ENCODE results near the gene CERS6. TPM values are rescaled to one million over a fixed set of nuclear protein-coding genes. Genes with fewer than 3 reads are reported as not detected.

Gene CERS6
- total and polyA plus RNA-seq, 10 donors = 2.5 to 22.3 (median 12.8) TPM

DNA sequence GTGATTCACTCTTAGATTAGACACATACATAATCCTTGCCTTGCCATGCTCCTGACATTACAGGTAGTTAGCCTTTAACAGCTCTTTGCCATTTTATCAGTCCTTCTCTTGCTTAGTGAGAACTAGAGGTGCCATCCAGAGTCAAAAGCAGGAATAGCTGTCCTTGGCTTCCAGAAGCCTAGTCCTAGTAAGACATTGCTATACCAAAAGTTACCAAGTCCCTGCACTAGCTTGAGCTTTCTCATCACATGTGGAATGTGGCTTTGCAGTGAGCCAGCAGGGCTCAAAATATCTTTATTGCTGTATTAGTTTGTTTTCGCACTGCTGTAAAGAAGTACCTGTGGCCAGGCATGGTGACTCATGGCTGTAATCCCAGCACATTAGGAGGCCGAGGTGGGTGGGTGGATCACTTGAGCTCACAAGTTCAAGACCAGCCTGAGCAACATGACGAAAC is 241.6 kb downstream of the CERS6 start:
- Histone ChIP-seq H3K27ac (no peak overlapping the region), H3K36me3 (peaks cover 0 to 32% (median 0%) of the 10 kb centered on the region in 6 donors), H3K4me3 (no peak overlapping the region), H3K27me3 (replicated peaks in 1 of 7) (no peaks in the 10 kb centered on the region), H3K9me3 (no peaks in the 10 kb centered on the region), H3K4me1 (peaks cover 0 to 5% (median 0%) of the 10 kb centered on the region in 6 donors)
- intact Hi-C loops (cut with DNase I; ENCODE audit: low total_unique reads) = no loop called here
- TF ChIP-seq POLR2AphosphoS5 (IDR thresholded peaks at IDR 0.05) (no peak), POLR2A (IDR thresholded peaks at IDR 0.05) (no peak)
- TF ChIP-seq, protein P1, sequence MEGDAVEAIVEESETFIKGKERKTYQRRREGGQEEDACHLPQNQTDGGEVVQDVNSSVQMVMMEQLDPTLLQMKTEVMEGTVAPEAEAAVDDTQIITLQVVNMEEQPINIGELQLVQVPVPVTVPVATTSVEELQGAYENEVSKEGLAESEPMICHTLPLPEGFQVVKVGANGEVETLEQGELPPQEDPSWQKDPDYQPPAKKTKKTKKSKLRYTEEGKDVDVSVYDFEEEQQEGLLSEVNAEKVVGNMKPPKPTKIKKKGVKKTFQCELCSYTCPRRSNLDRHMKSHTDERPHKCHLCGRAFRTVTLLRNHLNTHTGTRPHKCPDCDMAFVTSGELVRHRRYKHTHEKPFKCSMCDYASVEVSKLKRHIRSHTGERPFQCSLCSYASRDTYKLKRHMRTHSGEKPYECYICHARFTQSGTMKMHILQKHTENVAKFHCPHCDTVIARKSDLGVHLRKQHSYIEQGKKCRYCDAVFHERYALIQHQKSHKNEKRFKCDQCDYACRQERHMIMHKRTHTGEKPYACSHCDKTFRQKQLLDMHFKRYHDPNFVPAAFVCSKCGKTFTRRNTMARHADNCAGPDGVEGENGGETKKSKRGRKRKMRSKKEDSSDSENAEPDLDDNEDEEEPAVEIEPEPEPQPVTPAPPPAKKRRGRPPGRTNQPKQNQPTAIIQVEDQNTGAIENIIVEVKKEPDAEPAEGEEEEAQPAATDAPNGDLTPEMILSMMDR (IDR thresholded peaks at IDR 0.05 in 8 of 11, conservative IDR thresholded peaks at IDR 0.05 in 3 of 11) = no peak
- no peak for DNase-seq
- 96 to 100% (median 99%) methylated on average over 3 of the region's 3 CpGs for WGBS, 5 donors

DNA sequence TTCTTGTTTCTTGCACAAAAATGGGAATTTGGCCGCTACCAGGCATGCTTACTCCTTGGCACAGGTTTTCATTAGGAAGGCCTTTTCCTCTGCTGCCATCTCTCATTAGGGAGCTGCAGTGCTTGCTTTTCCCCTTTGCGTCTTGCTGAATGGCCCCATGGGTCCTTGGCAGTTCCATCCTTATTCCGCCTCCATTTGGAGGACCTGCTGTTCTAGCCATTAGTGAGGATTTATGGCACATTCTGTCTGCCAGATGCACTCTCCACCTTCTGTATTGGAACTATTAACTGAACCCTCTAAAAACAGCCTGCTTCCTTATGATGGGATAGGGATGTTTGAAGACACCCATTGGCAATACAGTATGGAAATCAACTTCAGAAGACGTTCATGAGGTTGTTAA is 242.9 kb downstream of the CERS6 start:
- TF ChIP-seq POLR2AphosphoS5 (IDR thresholded peaks at IDR 0.05) (no peak), POLR2A (IDR thresholded peaks at IDR 0.05) (no peak)
- TF ChIP-seq, protein P1 (IDR thresholded peaks at IDR 0.05 in 8 of 11, conservative IDR thresholded peaks at IDR 0.05 in 3 of 11) = no peak
- Histone ChIP-seq H3K9me3 (no peaks in the 10 kb centered on the region), H3K27me3 (replicated peaks in 1 of 7) (no peaks in the 10 kb centered on the region), H3K27ac (no peak overlapping the region), H3K4me3 (no peak overlapping the region), H3K36me3 (peaks cover 0 to 32% (median 0%) of the 10 kb centered on the region in 6 donors), H3K4me1 (peaks cover 0 to 5% (median 0%) of the 10 kb centered on the region in 6 donors)
- no peak for DNase-seq
- intact Hi-C loops (cut with DNase I; ENCODE audit: low total_unique reads) = no loop called here
- WGBS, 5 donors = 93 to 98% (median 95%) methylated on average over 4 of the region's 4 CpGs

DNA sequence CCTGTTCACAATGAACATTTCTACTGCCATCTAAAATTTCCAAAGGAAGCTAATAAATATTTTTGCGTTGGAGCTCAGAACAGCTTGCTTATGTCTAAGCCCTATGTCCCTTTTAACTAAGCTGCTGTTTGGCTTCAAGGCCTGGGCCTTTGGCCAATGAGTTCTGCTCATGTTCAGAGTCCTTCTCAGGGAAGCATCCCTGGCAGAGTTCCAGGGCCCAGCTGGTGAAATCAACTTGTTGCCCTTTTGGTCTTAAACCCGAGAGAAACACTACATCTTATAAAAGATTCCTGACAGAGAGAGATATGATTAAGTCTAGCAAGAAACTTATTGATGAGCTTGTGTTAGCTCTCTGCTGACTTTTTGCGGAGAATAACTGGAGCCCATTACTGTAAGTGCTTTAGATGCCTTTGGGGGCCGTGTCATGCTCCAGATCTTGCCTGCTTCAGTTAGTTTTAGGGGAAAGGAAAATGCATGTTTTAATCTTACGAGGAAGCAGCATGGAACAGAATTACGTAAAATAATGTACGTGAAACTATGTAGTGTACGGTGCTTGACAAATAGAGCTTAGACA is 243.9 kb downstream of the CERS6 start:
- TF ChIP-seq POLR2A (IDR thresholded peaks at IDR 0.05) = no peak
- TF ChIP-seq POLR2AphosphoS5 (IDR thresholded peaks at IDR 0.05) = peak in 1 of 3 donors; percentile 55
- DNase-seq = no peak
- intact Hi-C loops (cut with DNase I; ENCODE audit: low total_unique reads) = no loop called here

DNA sequence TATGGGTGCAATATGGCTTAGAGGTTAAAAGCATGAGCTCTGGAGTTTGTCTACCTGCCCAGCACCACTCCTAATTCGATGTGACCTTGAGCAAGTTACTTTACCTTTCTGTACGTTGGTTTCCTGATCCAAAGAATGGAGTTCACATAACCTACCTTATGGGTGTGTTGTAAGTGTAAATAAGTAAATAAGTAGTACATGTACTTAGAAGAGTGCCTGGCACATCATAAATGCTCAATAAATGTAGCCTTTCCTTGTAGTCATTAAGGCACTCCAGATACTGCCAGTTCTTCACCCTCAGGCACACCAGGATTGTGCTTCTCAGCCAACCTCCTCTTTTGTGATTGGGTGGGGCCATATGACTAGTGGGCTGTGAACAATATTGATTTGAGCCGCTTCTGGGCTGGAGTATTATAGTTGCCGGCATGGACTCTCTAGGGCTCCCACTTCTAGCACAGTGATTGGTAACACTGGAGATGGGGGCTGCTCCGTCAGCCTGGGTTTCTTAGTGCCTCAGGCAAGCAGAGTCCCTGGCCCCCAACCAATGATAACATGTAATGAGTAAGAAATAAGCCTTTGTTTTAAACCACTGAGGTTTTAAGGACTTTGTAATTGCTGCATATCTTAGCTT is 244.7 kb downstream of the CERS6 start:
- H3K36me3 ChIP-seq = peaks cover 0 to 21% (median 0%) of the 10 kb centered on the region in 6 donors
- no peak for DNase-seq
- H3K4me3 ChIP-seq = no peak overlapping the region
- no peaks in the 10 kb centered on the region for H3K9me3 ChIP-seq
- TF ChIP-seq POLR2A (IDR thresholded peaks at IDR 0.05) (no peak), POLR2AphosphoS5 (IDR thresholded peaks at IDR 0.05) (no peak)
- TF ChIP-seq, protein P1 (IDR thresholded peaks at IDR 0.05 in 8 of 11, conservative IDR thresholded peaks at IDR 0.05 in 3 of 11) = no peak
- WGBS, 5 donors = 92 to 94% (median 93%) methylated on average over 5 of the region's 5 CpGs
- peaks cover 0 to 5% (median 0%) of the 10 kb centered on the region in 6 donors for H3K4me1 ChIP-seq
- no peak overlapping the region for H3K27ac ChIP-seq
- H3K27me3 ChIP-seq (replicated peaks in 1 of 7) = no peaks in the 10 kb centered on the region
- intact Hi-C loops (cut with DNase I; ENCODE audit: low total_unique reads) = no loop called here

More for the DNA sequence above, 243.9 kb downstream of the CERS6 start:
- peak overlapping the region in 1 of 8 donors; percentile 22 for H3K27ac ChIP-seq
- H3K36me3 ChIP-seq = peaks cover 0 to 29% (median 0%) of the 10 kb centered on the region in 6 donors
- no peak overlapping the region for H3K4me3 ChIP-seq
- WGBS, 5 donors = 74 to 83% (median 76%) methylated on average over 8 of the region's 8 CpGs
- H3K27me3 ChIP-seq (replicated peaks in 1 of 7) = no peaks in the 10 kb centered on the region
- no peaks in the 10 kb centered on the region for H3K9me3 ChIP-seq
- peaks cover 0 to 5% (median 0%) of the 10 kb centered on the region in 6 donors for H3K4me1 ChIP-seq

Data from spleen (tissue), 11 donors.